K562 (cell line): ENCODE results near the gene RAP2B. TPM values are rescaled to one million over a fixed set of nuclear protein-coding genes. Genes with fewer than 3 reads are reported as not detected.

Source experiments
- CBX2 ChIP-seq: fragments of 200-600 bp; sonication (generic); IDR thresholded peaks from one replicate; pipeline ENCODE4 v1.6.1; 2012; ENCODE audit warnings: mild to moderate bottlenecking, low read length, inconsistent platforms; ENCODE audit not compliant: insufficient read depth, poor library complexity, severe bottlenecking
- CHD1 ChIP-seq: fragments of 200-600 bp; sonication (generic); IDR thresholded peaks from one replicate; pipeline ENCODE4 v1.6.1; 2012; ENCODE audit warnings: mild to moderate bottlenecking, moderate library complexity, low read length, inconsistent platforms
- ELF4 ChIP-seq: fragments of 450-650 bp; formaldehyde crosslinking; IDR thresholded peaks from 2 replicates; pipeline ENCODE4 v1.4.0; 2022; ENCODE audit warnings: missing genetic modification characterization
- HOXB6 ChIP-seq: fragments of 250-450 bp; sonication (Bioruptor Pico); IDR thresholded peaks from 2 replicates; pipeline ENCODE4 v1.5.1; 2022; ENCODE audit warnings: mild to moderate bottlenecking, borderline replicate concordance
- KLF6 ChIP-seq: fragments of 250-450 bp; sonication (Bioruptor Pico); IDR thresholded peaks from 2 replicates; pipeline ENCODE4 v1.4.0; 2020; ENCODE audit warnings: mild to moderate bottlenecking, moderate library complexity, borderline replicate concordance
- MAFF ChIP-seq: IDR thresholded peaks from 2 replicates; pipeline ENCODE4 v1.6.1; 2012; ENCODE audit warnings: low read length, improper control_type of control experiment
- MAFG ChIP-seq: fragments of 450-650 bp; conservative IDR thresholded peaks from 2 replicates; pipeline ENCODE4 v1.6.1; 2016; ENCODE audit warnings: missing genetic modification characterization, missing compliant biosample characterization
- MAFK ChIP-seq: IDR thresholded peaks from 2 replicates; pipeline ENCODE4 v1.6.1; 2011; ENCODE audit warnings: low read length, improper control_type of control experiment
- NR2C2 ChIP-seq, 2 experiments: fragments of 200-800 bp in 1 of 2; sonication (Bioruptor generic) in 1 of 2; sonication (generic) in 1 of 2; formaldehyde crosslinking in 1 of 2; IDR thresholded peaks; 2 replicates each; pipeline versions ENCODE4 v1.6.1 to v1.8.0; 2016 to 2022; ENCODE audit warnings: mild to moderate bottlenecking in 1 of 2, missing compliant biosample characterization in 1 of 2, missing genetic modification characterization in 1 of 2, missing genetic modification reagents in 1 of 2
- POLR2B ChIP-seq: fragments of 450-650 bp; IDR thresholded peaks from 2 replicates; pipeline ENCODE4 v1.6.1; 2018; ENCODE audit warnings: low read depth; ENCODE audit not compliant: partially characterized antibody
- RFX5 ChIP-seq: IDR thresholded peaks from 2 replicates; pipeline ENCODE4 v1.6.1; 2011; ENCODE audit warnings: low read depth, mild to moderate bottlenecking, improper control_type of control experiment, low read length
- RUNX1 ChIP-seq: sonication (generic); IDR thresholded peaks from 2 replicates; pipeline ENCODE4 v1.6.1; 2016; ENCODE audit warnings: antibody characterized with exemption, low read depth
- SUPT5H ChIP-seq: fragments of 450-650 bp; IDR thresholded peaks from 2 replicates; pipeline ENCODE4 v1.6.1; 2016
- TBP ChIP-seq: optimal IDR thresholded peaks from 2 replicates; pipeline ENCODE3; 2011; ENCODE audit warnings: low read depth, low read length, improper control_type of control experiment
- TGIF2 ChIP-seq: sonication (generic); formaldehyde crosslinking; IDR thresholded peaks from 2 replicates; pipeline ENCODE4 v1.8.1; 2022; ENCODE audit warnings: mild to moderate bottlenecking, missing genetic modification reagents, moderate library complexity
- TSC22D4 ChIP-seq: fragments of 450-650 bp; IDR thresholded peaks from 2 replicates; pipeline ENCODE4 v1.6.1; 2016; ENCODE audit warnings: missing genetic modification characterization, missing biosample characterization, control low read depth
- ZBTB17 ChIP-seq: fragments of 450-650 bp; formaldehyde crosslinking; IDR thresholded peaks from 2 replicates; pipeline ENCODE4 v1.4.0; 2020; ENCODE audit warnings: mild to moderate bottlenecking
- ZNF12 ChIP-seq: sonication (generic); formaldehyde crosslinking; IDR thresholded peaks from 2 replicates; pipeline ENCODE4 v1.4.0; 2020; ENCODE audit warnings: mild to moderate bottlenecking, missing genetic modification reagents
- ZNF217 ChIP-seq: sonication (generic); formaldehyde crosslinking; IDR thresholded peaks from 2 replicates; pipeline ENCODE4 v1.8.0; 2022; ENCODE audit warnings: mild to moderate bottlenecking, missing genetic modification reagents
- ZNF23 ChIP-seq: fragments of 250-450 bp; sonication (Bioruptor Pico); IDR thresholded peaks from 2 replicates; pipeline ENCODE4 v1.4.0; 2020; ENCODE audit warnings: mild to moderate bottlenecking
- ZNF316 ChIP-seq: fragments of 450-650 bp; IDR thresholded peaks from 2 replicates; pipeline ENCODE4 v1.6.1; 2016
- ZNF584 ChIP-seq: fragments of 200-800 bp; sonication (Bioruptor generic); IDR thresholded peaks from 2 replicates; pipeline ENCODE4 v1.6.1; 2016; ENCODE audit warnings: low read depth, mild to moderate bottlenecking, missing genetic modification characterization, missing compliant biosample characterization
- ZNF586 ChIP-seq: fragments of 450-650 bp; formaldehyde crosslinking; conservative IDR thresholded peaks from 2 replicates; pipeline ENCODE4 v1.4.0; 2020; ENCODE audit warnings: mild to moderate bottlenecking, moderate library complexity
- ZNF75A ChIP-seq: fragments of 450-650 bp; formaldehyde crosslinking; IDR thresholded peaks from 2 replicates; pipeline ENCODE4 v1.4.0; 2020; ENCODE audit warnings: mild to moderate bottlenecking
- polyA plus RNA-seq, 8 experiments: library from polyadenylated mRNA; depleted of rRNA in 4 of 8; stranded (reverse) in 5 of 8; unstranded in 3 of 8; fragments of >200 nt; fragmentation: Nextera tagmentation in 2 of 8; fragmentation: Illumina TruSeq in 1 of 8; extraction: Ambion mirVana in 2 of 8; extraction: Trizol in 1 of 8; gene quantifications; 2 replicates each; pipeline versions ENCODE4 v1.2.1 to v1.2.3, GENCODE V29; 2011 to 2014; ENCODE audit warnings: inconsistent platforms in 1 of 8, missing spikeins in 1 of 8
- total RNA-seq, 7 experiments: library from RNA; depleted of rRNA in 6 of 7; stranded (reverse); fragments of >200 nt in 6 of 7; fragmentation: Illumina TruSeq in 2 of 7; extraction: Trizol in 2 of 7; gene quantifications; 2 replicates each; pipeline versions ENCODE4 v1.2.1 to v1.2.3, GENCODE V29; 2011 to 2021; ENCODE audit warnings: low replicate concordance in 1 of 7
- TF ChIP-seq, protein P1 (sequence below): fragments of 250-450 bp; sonication (Bioruptor Pico); IDR thresholded peaks from 2 replicates; pipeline ENCODE4 v1.8.0; 2021; ENCODE audit warnings: mild to moderate bottlenecking, moderate library complexity
- TF ChIP-seq, protein P2 (sequence below): fragments of 450-650 bp; formaldehyde crosslinking; IDR thresholded peaks from 2 replicates; pipeline ENCODE4 v1.4.0; 2020; ENCODE audit warnings: mild to moderate bottlenecking, mixed read lengths
- TF ChIP-seq, protein P3 (sequence below), 2 experiments: fragments of 450-650 bp; conservative IDR thresholded peaks; 2 replicates each; pipeline ENCODE4 v1.6.1; 2017; ENCODE audit warnings: mild to moderate bottlenecking in 2 of 2, moderate library complexity in 2 of 2

RAP2B gene
- total and polyA plus RNA-seq, 9 of the 15 experiments (the other 6 are each of a cell fraction or from before 2014, with no cell fraction given): 9.4 to 31.2 (median 15.8) TPM

DNA sequence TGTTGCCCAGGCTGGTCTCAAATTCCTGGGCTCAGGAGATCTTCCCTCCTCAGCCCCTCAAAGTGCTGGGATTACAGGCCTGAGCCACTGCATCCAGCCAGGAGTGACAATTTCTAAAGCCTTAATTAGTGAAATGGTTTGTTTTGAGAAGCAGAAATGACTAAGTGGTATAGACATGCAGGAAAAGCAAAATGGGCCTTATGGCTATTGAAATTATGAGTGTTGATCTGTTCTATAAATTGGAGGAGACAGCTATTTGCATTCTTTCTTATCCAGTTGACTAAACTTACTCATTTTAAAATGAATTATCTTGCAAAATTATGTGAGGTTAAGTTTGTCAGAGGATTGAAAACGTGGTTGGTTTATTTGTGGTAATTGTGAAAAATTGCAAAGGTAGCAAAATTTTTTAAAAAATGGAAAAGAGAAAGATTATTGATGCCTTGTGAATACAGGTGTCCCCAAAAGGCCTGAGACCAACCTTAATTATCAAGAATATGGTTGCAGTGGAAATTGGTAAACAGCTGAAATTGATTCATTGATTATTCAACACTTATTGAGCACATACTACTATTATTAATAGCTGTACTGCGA is 7.9 kb downstream of the RAP2B start (continued):
- TF ChIP-seq RFX5 (no peak), MAFG (peak; percentile 73), ZNF217 (CRISPR knock-in tag) (no peak), POLR2B (no peak), ZNF316 (peak; percentile 94), ZBTB17 (CRISPR knock-in tag) (no peak), ELF4 (no peak), TGIF2 (no peak), HOXB6 (no peak), ZNF75A (no peak), CHD1 (no peak), ZNF23 (no peak), RUNX1 (no peak), MAFF (peak; percentile 74), ZNF584 (no peak), MAFK (peak; percentile 65; the same call in 1 of the 2 replicates), TBP (no peak), SUPT5H (no peak), TSC22D4 (tag) (no peak), NR2C2 (CRISPR knock-in tag; IDR thresholded peaks at IDR 0.05) (no peak), NR2C2 (tag; IDR thresholded peaks at IDR 0.05) (no peak), KLF6 (CRISPR knock-in tag) (no peak), ZNF12 (no peak), ZNF586 (no peak), CBX2 (no peak)
- TF ChIP-seq, protein P1, sequence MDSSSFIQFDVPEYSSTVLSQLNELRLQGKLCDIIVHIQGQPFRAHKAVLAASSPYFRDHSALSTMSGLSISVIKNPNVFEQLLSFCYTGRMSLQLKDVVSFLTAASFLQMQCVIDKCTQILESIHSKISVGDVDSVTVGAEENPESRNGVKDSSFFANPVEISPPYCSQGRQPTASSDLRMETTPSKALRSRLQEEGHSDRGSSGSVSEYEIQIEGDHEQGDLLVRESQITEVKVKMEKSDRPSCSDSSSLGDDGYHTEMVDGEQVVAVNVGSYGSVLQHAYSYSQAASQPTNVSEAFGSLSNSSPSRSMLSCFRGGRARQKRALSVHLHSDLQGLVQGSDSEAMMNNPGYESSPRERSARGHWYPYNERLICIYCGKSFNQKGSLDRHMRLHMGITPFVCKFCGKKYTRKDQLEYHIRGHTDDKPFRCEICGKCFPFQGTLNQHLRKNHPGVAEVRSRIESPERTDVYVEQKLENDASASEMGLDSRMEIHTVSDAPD (CRISPR knock-in tag): no peak
- TF ChIP-seq, protein P2, sequence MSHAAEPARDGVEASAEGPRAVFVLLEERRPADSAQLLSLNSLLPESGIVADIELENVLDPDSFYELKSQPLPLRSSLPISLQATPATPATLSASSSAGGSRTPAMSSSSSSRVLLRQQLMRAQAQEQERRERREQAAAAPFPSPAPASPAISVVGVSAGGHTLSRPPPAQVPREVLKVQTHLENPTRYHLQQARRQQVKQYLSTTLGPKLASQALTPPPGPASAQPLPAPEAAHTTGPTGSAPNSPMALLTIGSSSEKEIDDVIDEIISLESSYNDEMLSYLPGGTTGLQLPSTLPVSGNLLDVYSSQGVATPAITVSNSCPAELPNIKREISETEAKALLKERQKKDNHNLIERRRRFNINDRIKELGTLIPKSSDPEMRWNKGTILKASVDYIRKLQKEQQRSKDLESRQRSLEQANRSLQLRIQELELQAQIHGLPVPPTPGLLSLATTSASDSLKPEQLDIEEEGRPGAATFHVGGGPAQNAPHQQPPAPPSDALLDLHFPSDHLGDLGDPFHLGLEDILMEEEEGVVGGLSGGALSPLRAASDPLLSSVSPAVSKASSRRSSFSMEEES (CRISPR knock-in tag): no peak
- TF ChIP-seq, protein P3, sequence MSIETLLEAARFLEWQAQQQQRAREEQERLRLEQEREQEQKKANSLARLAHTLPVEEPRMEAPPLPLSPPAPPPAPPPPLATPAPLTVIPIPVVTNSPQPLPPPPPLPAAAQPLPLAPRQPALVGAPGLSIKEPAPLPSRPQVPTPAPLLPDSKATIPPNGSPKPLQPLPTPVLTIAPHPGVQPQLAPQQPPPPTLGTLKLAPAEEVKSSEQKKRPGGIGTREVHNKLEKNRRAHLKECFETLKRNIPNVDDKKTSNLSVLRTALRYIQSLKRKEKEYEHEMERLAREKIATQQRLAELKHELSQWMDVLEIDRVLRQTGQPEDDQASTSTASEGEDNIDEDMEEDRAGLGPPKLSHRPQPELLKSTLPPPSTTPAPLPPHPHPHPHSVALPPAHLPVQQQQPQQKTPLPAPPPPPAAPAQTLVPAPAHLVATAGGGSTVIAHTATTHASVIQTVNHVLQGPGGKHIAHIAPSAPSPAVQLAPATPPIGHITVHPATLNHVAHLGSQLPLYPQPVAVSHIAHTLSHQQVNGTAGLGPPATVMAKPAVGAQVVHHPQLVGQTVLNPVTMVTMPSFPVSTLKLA (conservative IDR thresholded peaks at IDR 0.05): no peak
